Measurements from ENCODE around the gene STK32B. TPM values are rescaled to one million over a fixed set of nuclear protein-coding genes. Genes with fewer than 3 reads are reported as not detected.

The STK32B gene
- total RNA-seq, 6 donors from 2014 or later, result 0.22 to 3.4 (median 1.0) TPM

- no peak for ATAC-seq (ENCODE audit: low FRiP score in 2 of 2)
- H3K27me3 ChIP-seq, result no peaks in the 10 kb centered on the region
- no peaks in the 10 kb centered on the region for H3K36me3 ChIP-seq
- TF ChIP-seq POLR2A (IDR thresholded peaks at IDR 0.05), result no peak
- TF ChIP-seq POLR2AphosphoS5 (IDR thresholded peaks at IDR 0.05), result no peak
- no peak for TF ChIP-seq EP300 (IDR thresholded peaks at IDR 0.05)
- TF ChIP-seq, protein P1, sequence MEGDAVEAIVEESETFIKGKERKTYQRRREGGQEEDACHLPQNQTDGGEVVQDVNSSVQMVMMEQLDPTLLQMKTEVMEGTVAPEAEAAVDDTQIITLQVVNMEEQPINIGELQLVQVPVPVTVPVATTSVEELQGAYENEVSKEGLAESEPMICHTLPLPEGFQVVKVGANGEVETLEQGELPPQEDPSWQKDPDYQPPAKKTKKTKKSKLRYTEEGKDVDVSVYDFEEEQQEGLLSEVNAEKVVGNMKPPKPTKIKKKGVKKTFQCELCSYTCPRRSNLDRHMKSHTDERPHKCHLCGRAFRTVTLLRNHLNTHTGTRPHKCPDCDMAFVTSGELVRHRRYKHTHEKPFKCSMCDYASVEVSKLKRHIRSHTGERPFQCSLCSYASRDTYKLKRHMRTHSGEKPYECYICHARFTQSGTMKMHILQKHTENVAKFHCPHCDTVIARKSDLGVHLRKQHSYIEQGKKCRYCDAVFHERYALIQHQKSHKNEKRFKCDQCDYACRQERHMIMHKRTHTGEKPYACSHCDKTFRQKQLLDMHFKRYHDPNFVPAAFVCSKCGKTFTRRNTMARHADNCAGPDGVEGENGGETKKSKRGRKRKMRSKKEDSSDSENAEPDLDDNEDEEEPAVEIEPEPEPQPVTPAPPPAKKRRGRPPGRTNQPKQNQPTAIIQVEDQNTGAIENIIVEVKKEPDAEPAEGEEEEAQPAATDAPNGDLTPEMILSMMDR (IDR thresholded peaks at IDR 0.05), result no peak
- no peak for DNase-seq
- no peak overlapping the region for H3K4me3 ChIP-seq
- no peaks in the 10 kb centered on the region for H3K4me1 ChIP-seq
- H3K9me3 ChIP-seq, result no peaks in the 10 kb centered on the region
- WGBS, 2 donors, result 87 to 92% methylated on average over 15 of the region's 15 CpGs
- no peak overlapping the region for H3K27ac ChIP-seq
Observed at GRCh38 chr4:5463936-5464650, 412.8 kb downstream of the STK32B start.

DNA sequence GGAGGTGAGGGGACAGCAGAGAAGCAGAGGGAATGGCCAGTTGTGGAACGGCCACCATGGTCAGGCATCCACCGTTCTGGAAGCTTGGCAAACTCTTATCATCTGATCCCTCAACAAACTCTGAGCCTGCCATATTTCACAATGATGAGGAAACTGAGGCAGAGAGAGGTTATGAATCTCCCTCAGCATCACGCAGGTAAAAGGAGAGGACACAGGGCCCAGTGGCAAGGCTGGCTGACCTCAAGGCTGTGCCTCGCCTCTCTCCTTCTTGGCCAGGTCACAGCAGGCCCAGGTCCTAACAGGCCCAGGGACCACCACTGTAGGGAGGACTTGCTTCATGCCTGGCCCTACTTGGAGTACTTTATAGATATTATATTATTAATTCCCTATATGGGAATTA is 414.2 kb downstream of the STK32B start:
- H3K36me3 ChIP-seq, result no peaks in the 10 kb centered on the region
- 94 to 96% methylated on average over 4 of the region's 4 CpGs for WGBS, 2 donors
- no peak for ATAC-seq (ENCODE audit: low FRiP score in 2 of 2)

GRCh38 chr4:5465956-5466355 is 414.7 kb downstream of the STK32B start:
- Histone ChIP-seq H3K4me3 (no peak overlapping the region), H3K36me3 (no peaks in the 10 kb centered on the region), H3K9me3 (no peaks in the 10 kb centered on the region), H3K27ac (no peak overlapping the region), H3K27me3 (no peaks in the 10 kb centered on the region), H3K4me1 (no peaks in the 10 kb centered on the region)
- DNase-seq, result no peak
- no peak for TF ChIP-seq POLR2AphosphoS5 (IDR thresholded peaks at IDR 0.05)
- TF ChIP-seq, protein P1 (IDR thresholded peaks at IDR 0.05), result no peak
- TF ChIP-seq POLR2A (IDR thresholded peaks at IDR 0.05), result no peak
- TF ChIP-seq EP300 (IDR thresholded peaks at IDR 0.05), result no peak
- 78 to 82% methylated on average over 9 of the region's 9 CpGs for WGBS, 2 donors
- no peak for ATAC-seq (ENCODE audit: low FRiP score in 2 of 2)

More for the DNA sequence above, 414.2 kb downstream of the STK32B start:
- no peaks in the 10 kb centered on the region for H3K4me1 ChIP-seq
- TF ChIP-seq, protein P1 (IDR thresholded peaks at IDR 0.05), result no peak
- no peak for TF ChIP-seq POLR2A (IDR thresholded peaks at IDR 0.05)
- no peak for TF ChIP-seq POLR2AphosphoS5 (IDR thresholded peaks at IDR 0.05)
- no peak for TF ChIP-seq EP300 (IDR thresholded peaks at IDR 0.05)
- H3K4me3 ChIP-seq, result no peak overlapping the region
- H3K9me3 ChIP-seq, result no peaks in the 10 kb centered on the region
- no peaks in the 10 kb centered on the region for H3K27me3 ChIP-seq
- H3K27ac ChIP-seq, result no peak overlapping the region
- DNase-seq, result no peak

DNA sequence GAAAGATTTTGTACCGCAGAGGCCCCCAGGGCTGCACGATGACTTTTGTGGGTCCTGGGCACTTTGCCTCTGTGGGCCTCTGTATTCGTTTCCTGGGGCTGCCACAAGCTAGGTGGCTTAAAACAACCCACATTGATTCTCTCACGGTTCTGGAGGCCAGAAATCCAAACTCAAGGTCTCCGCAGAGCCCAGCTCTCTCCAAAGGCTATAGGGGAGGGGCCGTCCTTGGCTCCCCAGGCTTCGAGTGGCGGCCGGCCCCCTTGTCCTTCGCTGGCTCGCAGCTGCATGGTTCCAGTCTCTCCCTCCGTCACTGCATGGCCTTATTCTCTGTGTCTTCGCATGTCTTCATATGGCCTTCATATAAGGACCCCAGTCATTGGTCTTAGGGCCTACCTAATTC is 415.8 kb downstream of the STK32B start:
- DNase-seq (no peak), ATAC-seq (ENCODE audit: low FRiP score in 2 of 2) (no peak)
- no peaks in the 10 kb centered on the region for H3K27me3 ChIP-seq
- H3K4me1 ChIP-seq, result no peaks in the 10 kb centered on the region
- H3K27ac ChIP-seq, result no peak overlapping the region
- no peaks in the 10 kb centered on the region for H3K9me3 ChIP-seq
- TF ChIP-seq, protein P1 (IDR thresholded peaks at IDR 0.05), result no peak
- TF ChIP-seq POLR2AphosphoS5 (IDR thresholded peaks at IDR 0.05) (no peak), EP300 (IDR thresholded peaks at IDR 0.05) (no peak)
- whole genome bisulfite sequencing, 2 donors, result 90 to 91% methylated on average over 13 of the region's 13 CpGs
- no peak overlapping the region for H3K4me3 ChIP-seq
- H3K36me3 ChIP-seq, result no peaks in the 10 kb centered on the region

All from upper lobe of left lung (tissue), 6 donors.